GM21515 (cell line): ENCODE data around the gene CA5A.
A peak's percentile ranks its signal among the peaks of the same experiment; 100 is the strongest.

Source experiments
- ATAC-seq: cut with Tn5 transposase; IDR thresholded peaks from one replicate; pipeline ENCODE4 v1.9.1; 2021; ENCODE audit not compliant: unreplicated experiment

Gene CA5A

DNA sequence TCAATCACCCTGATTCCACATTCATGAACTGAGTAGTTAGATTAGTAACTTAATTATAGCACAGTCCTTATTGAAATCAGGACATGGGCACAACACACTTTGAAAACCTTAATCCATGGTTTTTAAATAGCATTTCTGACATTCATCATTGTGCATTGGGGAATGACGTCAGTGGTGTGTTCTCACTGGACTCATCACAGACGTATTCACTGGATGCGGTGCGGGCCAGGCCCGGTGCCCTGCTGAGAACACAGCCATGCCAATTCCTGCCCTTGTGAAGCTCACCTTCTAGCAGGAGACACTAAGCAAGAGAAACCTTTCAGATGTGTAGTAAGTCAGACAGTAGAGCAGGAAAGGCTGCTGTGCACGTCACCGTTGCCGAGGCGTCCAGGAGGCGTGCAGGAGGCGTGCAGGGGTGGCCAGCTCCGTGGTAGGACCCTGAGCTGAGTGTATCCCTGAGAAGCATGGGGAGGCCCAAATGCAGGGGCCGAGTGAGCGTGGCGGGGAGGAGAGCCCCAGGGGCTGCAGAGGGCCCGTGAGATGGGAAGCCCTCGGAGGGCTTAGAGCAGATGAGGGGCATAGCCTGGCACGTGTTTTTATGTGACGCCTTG lies 27.8 kb upstream of the CA5A start:
- ATAC-seq = no peak

- no peak for ATAC-seq
Measured at GRCh38 chr16:87963400-87963799, 27.1 kb upstream of the CA5A start.

DNA sequence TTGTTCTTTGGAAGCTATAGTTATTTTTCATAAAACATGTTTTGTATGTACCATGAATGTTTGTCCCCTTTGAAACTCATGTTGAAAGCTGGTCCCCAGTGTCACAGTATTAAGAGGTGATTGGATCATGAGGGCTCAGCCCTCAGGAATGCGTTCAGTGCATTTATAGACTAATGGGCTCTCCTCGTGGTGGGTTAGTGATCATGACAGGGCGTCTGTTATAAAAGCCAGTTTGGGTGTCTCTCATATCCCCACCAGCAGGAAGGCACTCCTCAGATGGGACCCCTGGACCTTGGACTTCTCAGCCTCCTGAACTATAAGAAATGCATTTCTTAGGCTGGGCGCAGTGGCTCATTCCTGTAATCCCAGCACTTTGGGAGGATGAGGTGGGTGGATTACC lies 25.3 kb upstream of the CA5A start:
- no peak for ATAC-seq

GRCh38 chr16:87960852-87961251 lies 24.5 kb upstream of the CA5A start:
- no peak for ATAC-seq

DNA sequence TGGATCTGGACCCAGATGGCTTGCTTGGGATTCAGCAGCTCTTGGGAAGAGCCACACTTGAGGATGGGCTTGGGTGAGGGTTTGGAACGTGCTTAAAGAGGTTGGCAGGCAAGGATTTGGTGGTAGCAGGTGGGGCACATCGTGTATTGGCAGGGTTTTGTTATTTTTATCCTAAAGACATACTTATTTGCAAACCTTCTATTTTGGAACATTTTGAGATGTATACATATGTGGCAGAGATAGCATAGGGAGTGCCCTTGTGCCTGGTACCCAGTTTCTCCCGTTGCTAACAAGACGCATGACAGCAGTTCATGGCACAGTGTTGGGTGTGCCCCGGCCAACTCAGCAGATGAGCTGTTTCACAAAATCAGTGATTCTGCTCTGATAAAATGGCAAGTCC lies 24.0 kb upstream of the CA5A start:
- no peak for ATAC-seq

GRCh38 chr16:87959391-87959990 lies 23.2 kb upstream of the CA5A start:
- ATAC-seq = no peak

- ATAC-seq = no peak
Measured at GRCh38 chr16:87958632-87959031, 22.3 kb upstream of the CA5A start.

GRCh38 chr16:87957296-87958094 lies 21.2 kb upstream of the CA5A start:
- no peak for ATAC-seq

DNA sequence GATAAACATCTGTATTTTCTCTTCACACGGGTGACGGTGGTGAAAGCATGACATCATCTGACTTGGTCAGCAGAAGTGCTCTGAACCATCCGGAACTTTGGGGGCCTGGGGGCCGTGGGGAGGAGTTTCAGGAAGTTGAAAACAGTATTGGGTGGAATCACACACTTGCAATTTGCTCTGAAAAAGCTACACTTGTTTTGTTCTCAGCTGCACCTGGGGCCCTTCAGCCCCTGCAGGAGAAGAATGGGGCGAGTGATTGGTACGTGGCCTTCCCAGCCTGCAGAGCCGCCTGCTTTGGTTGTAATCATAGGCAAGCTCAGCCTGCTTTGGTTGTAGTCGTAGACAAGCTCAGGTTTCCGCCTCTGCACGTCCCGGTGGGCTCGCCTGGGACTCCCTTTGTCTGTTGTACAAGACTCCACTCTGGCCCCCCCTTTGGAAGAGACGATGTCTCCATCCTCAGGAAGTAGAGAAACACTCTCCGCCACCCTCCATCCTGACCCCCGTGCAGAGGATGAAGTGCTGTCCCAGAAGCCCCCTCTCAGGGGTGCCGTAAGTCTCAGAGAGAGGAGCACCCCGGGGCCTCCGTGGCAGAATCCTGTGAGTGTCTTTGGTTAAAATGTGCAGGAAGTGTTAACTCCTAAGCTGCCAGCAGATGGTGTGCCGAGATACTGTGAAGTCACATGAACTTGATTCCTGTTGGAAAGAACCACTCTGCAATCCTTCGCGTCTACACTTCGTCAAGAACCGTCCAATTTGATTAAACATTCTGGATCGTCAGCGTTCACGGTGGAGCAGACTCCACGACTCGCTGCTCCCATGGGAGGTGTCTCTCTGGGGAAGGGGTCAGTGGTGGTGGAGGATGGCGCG lies 20.3 kb upstream of the CA5A start:
- ATAC-seq = no peak

- ATAC-seq = no peak
Measured at GRCh38 chr16:87956098-87956364, 19.7 kb upstream of the CA5A start.

DNA sequence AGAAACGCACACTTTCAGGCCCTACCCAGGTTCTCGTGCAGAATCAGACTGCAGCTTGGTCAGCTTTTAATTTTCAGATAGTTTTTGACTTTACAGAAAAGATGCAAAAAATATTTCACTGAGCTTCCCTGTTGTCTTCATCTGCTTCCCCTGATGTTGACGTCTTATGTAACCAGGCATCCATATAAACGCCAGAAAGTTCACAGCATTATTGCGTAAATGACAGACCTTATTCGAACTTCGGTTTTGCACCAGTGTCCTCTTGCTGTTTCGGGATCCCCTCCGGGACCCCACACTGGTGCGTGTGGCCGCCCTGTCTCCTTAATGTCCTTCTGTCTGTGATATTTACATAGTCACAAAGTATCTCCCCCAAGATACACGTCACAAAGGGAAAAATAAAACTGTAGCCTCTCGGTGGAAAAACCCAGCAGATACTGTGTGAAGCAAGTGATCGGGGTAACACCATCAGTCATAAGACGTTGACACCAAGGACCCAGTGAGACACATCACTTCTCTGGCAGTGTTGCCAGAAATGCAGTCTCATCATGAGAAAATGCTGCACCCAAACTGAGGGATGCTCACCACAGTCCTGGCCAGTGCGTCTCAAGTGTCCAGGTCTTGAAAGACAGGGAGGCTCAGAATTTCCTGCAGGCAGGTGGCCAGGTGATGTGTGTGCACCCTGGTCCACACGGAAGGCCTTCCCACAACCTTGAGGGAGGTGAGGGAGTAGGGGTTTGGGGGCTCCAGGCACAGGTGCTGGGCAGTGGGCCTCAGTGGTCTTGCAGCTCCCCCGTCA lies 19.2 kb upstream of the CA5A start:
- no peak for ATAC-seq

DNA sequence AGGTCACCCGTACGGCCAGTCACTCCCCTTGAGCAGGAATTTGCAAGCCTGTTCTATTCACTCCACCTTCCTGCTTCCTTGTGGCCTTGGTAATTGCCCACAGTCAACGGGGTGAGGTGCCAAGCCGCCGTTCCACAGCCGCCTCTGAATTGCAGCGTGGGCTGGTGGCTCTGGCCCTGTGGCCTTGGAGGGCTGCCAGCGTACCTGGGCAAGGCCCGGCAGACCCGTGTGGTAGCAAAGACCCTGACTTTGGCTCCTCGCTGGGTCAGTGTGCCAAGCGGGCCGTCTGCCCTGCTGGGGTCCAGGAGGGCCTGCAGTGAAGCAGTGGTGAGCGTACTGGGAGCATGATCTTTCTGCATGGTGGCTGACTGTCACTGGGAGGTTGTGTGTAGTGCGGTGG lies 18.5 kb upstream of the CA5A start:
- no peak for ATAC-seq

DNA sequence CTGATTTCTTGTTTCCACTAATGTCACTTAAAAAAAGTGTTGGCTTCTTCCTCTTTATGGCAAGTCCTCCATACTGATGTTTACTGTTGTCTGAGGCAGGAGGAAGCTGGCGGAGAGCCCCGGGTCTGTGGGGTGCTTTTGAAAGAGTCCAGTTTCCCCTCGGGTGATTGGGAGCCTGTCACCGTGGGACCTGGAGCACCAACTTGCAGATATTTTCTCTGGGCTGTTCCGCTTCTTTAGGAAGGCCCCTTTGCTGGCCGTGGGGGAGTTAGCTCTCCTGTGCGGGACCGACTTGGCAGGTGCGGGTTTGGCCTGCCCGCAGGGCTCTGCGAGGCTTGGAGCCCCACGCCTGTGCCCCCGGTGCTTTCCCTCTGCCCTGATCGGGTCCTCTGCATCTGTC lies 18.0 kb upstream of the CA5A start:
- no peak for ATAC-seq

DNA sequence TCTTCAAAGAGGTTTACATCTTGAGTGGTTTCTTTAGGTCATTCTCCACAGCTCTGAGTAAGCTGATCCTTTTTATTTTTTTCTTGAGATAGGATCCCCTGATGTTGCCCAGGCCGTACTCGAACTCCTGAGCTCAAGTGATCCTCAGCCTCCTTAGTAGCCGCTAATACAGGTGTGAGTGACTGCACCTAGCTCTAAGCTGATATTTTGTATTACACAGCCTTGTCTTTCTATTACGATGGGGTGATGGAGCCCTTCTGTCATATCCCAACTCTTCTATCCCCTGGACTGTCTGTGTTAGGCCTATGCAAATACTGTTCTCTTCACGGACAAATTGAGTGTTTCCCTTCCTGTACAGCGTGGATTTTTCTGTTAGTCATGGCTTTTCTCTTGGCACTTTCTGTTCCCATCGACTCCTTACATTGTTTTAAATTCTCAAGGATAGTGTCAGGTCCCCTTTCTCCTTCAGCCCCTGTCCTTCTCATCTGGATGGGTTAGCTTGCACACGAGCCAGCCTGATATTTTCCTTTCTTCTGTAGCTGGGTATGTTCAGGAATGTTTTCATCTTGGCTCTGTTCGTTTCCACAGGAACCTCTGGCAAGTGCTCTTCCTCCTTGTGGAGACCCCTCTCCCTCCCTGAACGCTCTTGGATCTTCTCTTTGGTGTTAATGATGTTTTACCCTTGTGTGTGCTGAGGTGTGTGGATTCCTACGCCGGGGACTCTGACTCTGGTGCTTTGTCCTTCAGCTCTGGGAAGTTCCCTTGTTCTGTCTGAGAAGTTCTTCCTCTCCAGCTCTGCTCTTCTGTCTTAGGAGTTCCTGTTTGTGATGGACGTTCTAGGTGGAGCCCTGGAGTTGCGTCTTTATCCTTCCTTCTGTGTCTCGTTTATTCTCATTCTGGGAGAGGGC lies 17.2 kb upstream of the CA5A start:
- ATAC-seq = no peak

GRCh38 chr16:87952751-87953150 lies 16.4 kb upstream of the CA5A start:
- no peak for ATAC-seq

DNA sequence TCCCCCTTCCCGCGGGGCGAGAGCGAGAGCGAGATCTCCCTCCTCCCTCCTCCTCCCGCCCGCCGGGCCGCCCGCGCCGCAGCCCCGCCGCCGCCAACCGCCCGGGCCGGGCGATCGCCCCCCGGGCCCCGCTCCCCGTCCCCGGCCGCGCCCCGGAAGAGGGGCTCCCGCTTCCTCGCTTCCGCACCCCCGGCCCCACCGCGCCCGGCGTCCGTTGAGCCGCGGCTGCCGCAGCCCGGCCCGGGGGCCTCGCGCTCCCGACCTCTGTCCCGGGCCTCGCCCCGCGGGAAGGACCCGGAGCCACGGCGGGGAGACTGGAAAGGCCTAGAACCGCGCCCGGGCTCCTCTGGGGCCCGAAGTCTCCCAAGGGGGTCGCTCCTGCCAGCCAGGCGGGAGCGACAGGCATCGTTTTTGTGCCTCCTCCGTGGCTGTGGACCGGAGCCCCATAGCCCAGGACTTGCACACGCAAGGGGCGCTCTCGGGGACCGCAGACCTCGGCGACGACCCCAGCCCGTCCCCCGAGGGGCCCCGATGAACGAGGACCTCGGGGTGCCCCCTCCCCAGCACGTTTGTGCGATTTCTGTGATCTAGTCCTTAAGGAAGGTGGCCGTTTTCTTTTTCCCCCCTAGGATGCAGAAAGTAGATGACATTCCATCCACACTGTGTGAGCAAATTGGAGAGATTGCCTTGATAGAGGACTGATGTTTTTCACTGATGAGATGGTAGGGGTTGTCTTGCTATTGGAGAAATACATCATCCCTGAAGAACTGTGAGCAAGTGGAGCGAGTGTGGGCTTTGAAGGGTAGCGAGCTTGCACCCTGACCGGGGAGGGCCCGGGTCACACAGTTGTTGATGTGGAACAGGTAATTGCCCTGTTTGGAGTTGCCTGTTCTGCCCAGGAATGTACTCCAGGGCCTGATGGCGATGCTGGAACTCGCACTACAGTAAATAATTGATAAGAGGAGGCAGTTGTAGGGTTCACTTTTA lies 15.5 kb upstream of the CA5A start:
- ATAC-seq = peak; percentile 3

DNA sequence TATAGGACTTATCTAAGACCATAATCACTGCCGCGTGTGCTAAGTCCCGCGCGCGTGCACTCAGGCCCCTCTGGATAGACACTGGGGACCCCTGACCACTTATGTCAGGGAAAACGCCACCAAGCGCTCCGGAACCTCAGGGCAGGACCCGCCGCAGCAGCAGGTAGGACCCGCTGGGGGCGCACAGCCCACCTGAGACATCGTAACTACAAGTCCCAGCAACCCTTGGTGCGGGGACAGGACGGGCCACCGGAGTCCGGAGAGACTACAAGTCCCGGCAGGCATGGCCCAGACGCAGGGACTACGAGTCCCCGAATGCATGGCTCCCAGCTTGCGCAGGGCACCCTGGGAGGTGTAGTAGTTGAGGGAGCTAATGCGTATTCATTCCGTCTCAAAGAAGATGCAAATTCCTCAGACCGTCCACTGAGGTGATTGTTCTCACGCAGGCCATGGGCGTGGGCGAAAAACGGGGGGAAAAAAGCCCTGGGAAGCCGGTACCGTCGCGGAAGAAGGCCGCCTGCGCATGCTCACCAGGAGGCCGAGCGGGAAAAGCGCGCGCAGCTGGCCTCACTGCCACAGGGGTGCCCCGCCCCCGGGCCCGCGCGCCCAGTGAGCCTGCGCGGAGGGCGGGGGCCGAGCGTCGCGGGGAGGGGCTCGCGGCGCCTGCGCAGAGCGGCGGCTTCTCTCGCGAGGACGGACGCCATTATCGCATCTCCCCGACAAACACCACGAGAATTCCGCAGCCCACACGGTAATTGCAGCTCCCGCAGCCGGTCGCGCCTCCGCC lies 14.6 kb upstream of the CA5A start, which contains the start of gene BANP:
BANP (plus strand) TSS at position 670 of the 787 bp plus-strand sequence. CDS start 23,682 bp downstream, outside the sequence.
- ATAC-seq = peak; percentile 83
